Lower leg skin (tissue), 3 donors: Measurements from ENCODE around the gene ICE1.

Experiments
- POLR2A ChIP-seq, 2 donors: fragments of 450-650 bp; IDR thresholded peaks; one replicate each; pipeline ENCODE4 v1.6.1; 2016 to 2017; ENCODE audit warnings: antibody characterized with exemption in 2 of 2, mild to moderate bottlenecking in 1 of 2, moderate library complexity in 1 of 2
- TF ChIP-seq, protein P1 (sequence below), 3 donors: fragments of 450-650 bp; IDR thresholded peaks; one replicate each; pipeline ENCODE4 v1.5.1; 2016; ENCODE audit warnings: antibody characterized with exemption in 3 of 3, mild to moderate bottlenecking in 3 of 3, moderate library complexity in 2 of 3

GRCh38 chr5:5539590-5539989 is 117.1 kb downstream of the ICE1 start:
- TF ChIP-seq, protein P1, sequence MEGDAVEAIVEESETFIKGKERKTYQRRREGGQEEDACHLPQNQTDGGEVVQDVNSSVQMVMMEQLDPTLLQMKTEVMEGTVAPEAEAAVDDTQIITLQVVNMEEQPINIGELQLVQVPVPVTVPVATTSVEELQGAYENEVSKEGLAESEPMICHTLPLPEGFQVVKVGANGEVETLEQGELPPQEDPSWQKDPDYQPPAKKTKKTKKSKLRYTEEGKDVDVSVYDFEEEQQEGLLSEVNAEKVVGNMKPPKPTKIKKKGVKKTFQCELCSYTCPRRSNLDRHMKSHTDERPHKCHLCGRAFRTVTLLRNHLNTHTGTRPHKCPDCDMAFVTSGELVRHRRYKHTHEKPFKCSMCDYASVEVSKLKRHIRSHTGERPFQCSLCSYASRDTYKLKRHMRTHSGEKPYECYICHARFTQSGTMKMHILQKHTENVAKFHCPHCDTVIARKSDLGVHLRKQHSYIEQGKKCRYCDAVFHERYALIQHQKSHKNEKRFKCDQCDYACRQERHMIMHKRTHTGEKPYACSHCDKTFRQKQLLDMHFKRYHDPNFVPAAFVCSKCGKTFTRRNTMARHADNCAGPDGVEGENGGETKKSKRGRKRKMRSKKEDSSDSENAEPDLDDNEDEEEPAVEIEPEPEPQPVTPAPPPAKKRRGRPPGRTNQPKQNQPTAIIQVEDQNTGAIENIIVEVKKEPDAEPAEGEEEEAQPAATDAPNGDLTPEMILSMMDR (IDR thresholded peaks at IDR 0.05) = no peak
- TF ChIP-seq POLR2A (IDR thresholded peaks at IDR 0.05) = no peak
